ENCODE results near the gene OVCA2.

Gene OVCA2

DNA sequence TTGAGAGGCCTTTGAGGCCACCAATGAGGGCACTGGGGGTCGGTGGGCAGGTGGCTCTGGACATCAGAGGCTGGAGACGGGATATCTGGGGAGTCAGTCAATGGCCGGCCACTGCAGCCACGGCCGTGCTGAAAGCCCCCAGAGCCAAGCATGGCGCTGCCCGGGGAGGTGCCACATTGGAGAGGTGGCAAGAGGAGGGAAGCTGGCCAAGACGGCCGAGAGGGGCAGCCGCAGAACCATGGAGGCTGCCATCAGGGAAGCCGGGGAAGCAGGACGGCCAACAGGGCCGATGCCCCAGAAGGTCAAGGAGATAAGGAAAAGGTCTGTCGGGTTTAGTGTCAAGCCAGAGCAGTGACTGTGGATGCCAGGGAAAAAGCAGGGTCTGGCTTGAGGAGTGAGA, 26.5 kb upstream of the OVCA2 start:
- H3K36me3 ChIP-seq (ENCODE audit: insufficient read depth, insufficient read length, low read length), result no peaks in the 10 kb centered on the region
- no peak overlapping the region for H3K4me3 ChIP-seq (ENCODE audit: insufficient read length, low read depth)
- peaks cover 26% of the 10 kb centered on the region for H3K4me1 ChIP-seq (ENCODE audit: insufficient read depth, insufficient read length)
- H3K27me3 ChIP-seq (ENCODE audit: insufficient read depth, insufficient read length), result peaks cover 12% of the 10 kb centered on the region
- peaks cover 9% of the 10 kb centered on the region for H3K9me3 ChIP-seq (ENCODE audit: insufficient read depth, low read length)
- no peak for TF ChIP-seq ZNF274 (IDR thresholded peaks at IDR 0.05; ENCODE audit: low read depth, low read length)
- no peak for TF ChIP-seq YY1 (IDR thresholded peaks at IDR 0.05; ENCODE audit: insufficient read depth, insufficient read length)
- no peak for TF ChIP-seq SUZ12 (IDR thresholded peaks at IDR 0.05; ENCODE audit: extremely low read depth, insufficient read depth, insufficient read length)
- no peak for DNase-seq (ENCODE audit: low read depth, low spot score)
- no peak overlapping the region for H3K9ac ChIP-seq (ENCODE audit: insufficient read length, low read depth)

DNA sequence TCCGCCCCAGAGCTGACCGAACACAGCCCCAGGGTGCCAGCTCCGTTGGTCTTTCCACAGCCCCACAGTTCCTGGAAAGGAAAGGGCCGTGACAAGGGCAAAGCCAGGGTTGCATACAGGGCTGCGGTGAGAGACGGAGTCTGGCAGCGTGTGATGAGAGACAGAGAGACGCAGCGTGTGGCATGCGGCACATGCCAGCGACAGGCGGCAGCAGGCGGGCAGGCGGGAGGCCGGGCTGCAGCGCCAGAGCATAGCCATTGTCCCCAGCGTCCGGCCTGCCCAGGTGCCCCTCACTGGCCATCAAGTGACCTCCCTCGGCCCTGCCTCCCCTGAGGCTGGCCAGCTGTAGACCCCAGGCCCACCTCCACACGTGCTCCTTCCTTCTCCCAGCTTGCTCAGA, 25.3 kb upstream of the OVCA2 start:
- Histone ChIP-seq H3K9me3 (ENCODE audit: insufficient read depth, low read length) (peaks cover 9% of the 10 kb centered on the region), H3K4me3 (ENCODE audit: insufficient read length, low read depth) (no peak overlapping the region), H3K9ac (ENCODE audit: insufficient read length, low read depth) (peak overlapping the region; percentile 27), H3K36me3 (ENCODE audit: insufficient read depth, insufficient read length, low read length) (no peaks in the 10 kb centered on the region), H3K27me3 (ENCODE audit: insufficient read depth, insufficient read length) (peaks cover 12% of the 10 kb centered on the region), H3K4me1 (ENCODE audit: insufficient read depth, insufficient read length) (peaks cover 29% of the 10 kb centered on the region)
- DNase-seq (ENCODE audit: low read depth, low spot score), result no peak
- TF ChIP-seq YY1 (IDR thresholded peaks at IDR 0.05; ENCODE audit: insufficient read depth, insufficient read length), result no peak
- TF ChIP-seq ZNF274 (IDR thresholded peaks at IDR 0.05; ENCODE audit: low read depth, low read length), result no peak
- no peak for TF ChIP-seq SUZ12 (IDR thresholded peaks at IDR 0.05; ENCODE audit: extremely low read depth, insufficient read depth, insufficient read length)

DNA sequence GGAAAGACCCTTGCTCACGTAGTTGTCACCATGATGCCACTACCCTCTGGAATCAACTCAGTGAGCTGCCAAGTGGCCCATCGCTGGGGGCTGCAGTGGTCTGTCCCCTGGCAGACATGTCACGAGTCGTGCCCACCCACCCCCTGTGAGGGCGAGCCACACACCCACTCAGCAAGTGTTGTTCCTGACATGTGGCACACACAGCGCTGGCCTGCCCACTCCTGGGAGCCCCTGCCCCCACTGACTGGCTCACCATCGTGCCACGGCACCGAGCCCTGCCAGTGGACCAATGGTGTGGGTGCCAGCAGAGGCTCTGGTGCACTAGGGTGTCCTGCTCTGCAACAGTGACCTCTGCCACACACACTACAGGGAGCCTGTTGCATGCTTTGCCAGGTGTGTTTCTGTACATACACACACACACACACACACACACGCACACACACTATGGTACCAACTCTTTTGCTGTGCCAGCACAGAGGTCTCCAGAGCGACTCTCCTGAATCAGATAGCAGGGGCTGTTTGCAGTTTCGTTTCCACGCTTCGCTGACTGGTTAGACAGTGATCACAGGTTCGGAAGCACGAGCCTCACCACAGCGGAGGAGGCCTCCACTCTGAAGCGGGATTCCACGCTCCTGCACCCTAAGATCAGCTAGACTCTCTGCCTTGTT, 24.4 kb upstream of the OVCA2 start:
- H3K4me1 ChIP-seq (ENCODE audit: insufficient read depth, insufficient read length), result peaks cover 26% of the 10 kb centered on the region
- H3K36me3 ChIP-seq (ENCODE audit: insufficient read depth, insufficient read length, low read length), result no peaks in the 10 kb centered on the region
- H3K9ac ChIP-seq (ENCODE audit: insufficient read length, low read depth), result no peak overlapping the region
- no peak for TF ChIP-seq ZNF274 (IDR thresholded peaks at IDR 0.05; ENCODE audit: low read depth, low read length)
- no peak for TF ChIP-seq YY1 (IDR thresholded peaks at IDR 0.05; ENCODE audit: insufficient read depth, insufficient read length)
- TF ChIP-seq SUZ12 (IDR thresholded peaks at IDR 0.05; ENCODE audit: extremely low read depth, insufficient read depth, insufficient read length), result no peak
- H3K9me3 ChIP-seq (ENCODE audit: insufficient read depth, low read length), result peaks cover 9% of the 10 kb centered on the region
- H3K27me3 ChIP-seq (ENCODE audit: insufficient read depth, insufficient read length), result peaks cover 12% of the 10 kb centered on the region
- H3K4me3 ChIP-seq (ENCODE audit: insufficient read length, low read depth), result no peak overlapping the region
- DNase-seq (ENCODE audit: low read depth, low spot score), result no peak

DNA sequence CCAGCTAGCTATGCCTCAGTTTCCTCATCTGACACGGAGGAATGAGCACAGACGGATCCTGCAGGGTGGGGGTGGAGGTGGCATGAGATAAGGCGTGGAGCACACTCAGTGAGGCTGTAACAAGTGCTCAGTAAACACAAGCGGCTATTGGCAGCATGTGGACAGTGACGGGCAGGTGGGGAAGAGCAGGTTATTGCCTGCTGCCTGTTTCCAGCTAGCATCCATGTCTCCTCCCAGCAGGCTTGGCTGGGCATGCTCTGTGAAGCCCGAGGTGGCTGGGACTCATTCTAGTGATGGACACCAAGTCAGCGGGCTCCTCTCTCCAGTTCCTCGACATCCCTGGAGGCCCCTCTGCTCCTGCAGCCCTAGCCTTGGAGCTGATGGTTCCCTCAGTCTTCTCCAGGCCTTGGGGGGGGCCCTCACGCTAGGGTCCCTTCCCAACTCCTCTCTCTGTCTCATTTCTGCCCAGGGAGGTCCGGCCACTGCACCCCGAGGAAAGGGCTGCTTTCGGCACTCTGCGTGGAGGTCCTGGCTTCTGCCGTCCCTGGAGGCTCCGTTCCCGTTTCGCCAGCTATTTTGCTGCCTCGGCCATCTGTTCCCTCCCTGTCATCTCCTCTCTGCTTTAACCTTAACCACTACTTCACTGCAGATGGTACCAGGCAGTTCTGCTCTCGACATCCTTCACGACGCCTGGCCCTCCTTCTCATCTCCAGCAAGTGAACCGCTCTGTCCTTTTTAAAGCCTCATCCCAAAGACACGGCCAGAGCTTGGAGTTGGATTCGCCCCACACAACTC, 22.9 kb upstream of the OVCA2 start:
- Histone ChIP-seq H3K4me3 (ENCODE audit: insufficient read length, low read depth) (no peak overlapping the region), H3K9me3 (ENCODE audit: insufficient read depth, low read length) (peaks cover 4% of the 10 kb centered on the region), H3K9ac (ENCODE audit: insufficient read length, low read depth) (peak overlapping the region; percentile 43), H3K4me1 (ENCODE audit: insufficient read depth, insufficient read length) (peaks cover 28% of the 10 kb centered on the region), H3K27me3 (ENCODE audit: insufficient read depth, insufficient read length) (peaks cover 20% of the 10 kb centered on the region), H3K36me3 (ENCODE audit: insufficient read depth, insufficient read length, low read length) (no peaks in the 10 kb centered on the region)
- TF ChIP-seq SUZ12 (IDR thresholded peaks at IDR 0.05; ENCODE audit: extremely low read depth, insufficient read depth, insufficient read length) (no peak), YY1 (IDR thresholded peaks at IDR 0.05; ENCODE audit: insufficient read depth, insufficient read length) (no peak), ZNF274 (IDR thresholded peaks at IDR 0.05; ENCODE audit: low read depth, low read length) (no peak)
- no peak for DNase-seq (ENCODE audit: low read depth, low spot score)

DNA sequence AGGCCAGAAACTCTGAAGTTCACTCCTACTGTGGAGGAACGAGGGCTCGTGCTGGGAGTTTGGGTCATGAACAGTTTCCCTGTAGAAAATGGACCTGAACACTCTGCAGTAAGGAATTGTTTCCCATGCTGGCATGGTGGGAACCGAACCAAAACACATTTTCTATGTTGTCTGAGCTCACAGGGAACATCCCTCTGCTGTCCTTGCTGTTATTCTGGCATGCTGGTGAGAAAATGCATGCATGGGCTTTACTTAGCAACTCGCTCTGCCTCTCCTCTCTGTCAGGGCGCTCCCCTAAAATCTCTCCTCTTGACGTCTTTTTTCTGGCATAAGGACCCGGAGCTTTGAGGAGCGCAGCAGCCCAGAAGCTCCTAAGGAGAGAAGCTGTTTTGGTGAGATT, 22.1 kb upstream of the OVCA2 start:
- H3K9me3 ChIP-seq (ENCODE audit: insufficient read depth, low read length), result no peaks in the 10 kb centered on the region
- no peak overlapping the region for H3K4me3 ChIP-seq (ENCODE audit: insufficient read length, low read depth)
- peaks cover 31% of the 10 kb centered on the region for H3K4me1 ChIP-seq (ENCODE audit: insufficient read depth, insufficient read length)
- no peak for TF ChIP-seq YY1 (IDR thresholded peaks at IDR 0.05; ENCODE audit: insufficient read depth, insufficient read length)
- TF ChIP-seq ZNF274 (IDR thresholded peaks at IDR 0.05; ENCODE audit: low read depth, low read length), result no peak
- no peak for TF ChIP-seq SUZ12 (IDR thresholded peaks at IDR 0.05; ENCODE audit: extremely low read depth, insufficient read depth, insufficient read length)
- H3K36me3 ChIP-seq (ENCODE audit: insufficient read depth, insufficient read length, low read length), result no peaks in the 10 kb centered on the region
- peaks cover 28% of the 10 kb centered on the region for H3K27me3 ChIP-seq (ENCODE audit: insufficient read depth, insufficient read length)
- H3K9ac ChIP-seq (ENCODE audit: insufficient read length, low read depth), result no peak overlapping the region
- DNase-seq (ENCODE audit: low read depth, low spot score), result no peak

DNA sequence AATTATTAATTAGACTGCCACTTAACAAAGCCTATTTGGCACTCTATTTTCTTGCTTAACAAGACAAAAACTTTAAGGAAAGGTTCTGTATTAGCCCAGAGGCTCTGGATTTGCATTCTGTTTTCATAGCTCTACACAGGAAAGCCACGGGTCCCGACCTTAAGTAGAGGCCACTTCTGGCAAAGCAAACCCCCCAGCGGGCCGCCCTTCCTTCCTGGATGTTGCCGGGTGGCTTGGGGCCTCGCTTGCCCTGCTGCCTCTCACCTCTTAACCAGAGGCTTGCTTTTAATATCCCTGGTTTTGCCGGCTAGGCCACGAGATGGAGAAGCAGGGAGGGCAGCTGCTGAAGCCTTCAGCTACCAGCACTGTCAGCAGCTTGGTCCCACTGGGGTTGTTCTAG, 21.1 kb upstream of the OVCA2 start:
- H3K4me3 ChIP-seq (ENCODE audit: insufficient read length, low read depth), result no peak overlapping the region
- no peak for DNase-seq (ENCODE audit: low read depth, low spot score)
- no peak for TF ChIP-seq SUZ12 (IDR thresholded peaks at IDR 0.05; ENCODE audit: extremely low read depth, insufficient read depth, insufficient read length)
- TF ChIP-seq ZNF274 (IDR thresholded peaks at IDR 0.05; ENCODE audit: low read depth, low read length), result no peak
- TF ChIP-seq YY1 (IDR thresholded peaks at IDR 0.05; ENCODE audit: insufficient read depth, insufficient read length), result no peak
- H3K36me3 ChIP-seq (ENCODE audit: insufficient read depth, insufficient read length, low read length), result no peaks in the 10 kb centered on the region
- H3K4me1 ChIP-seq (ENCODE audit: insufficient read depth, insufficient read length), result peaks cover 28% of the 10 kb centered on the region
- peaks cover 37% of the 10 kb centered on the region for H3K27me3 ChIP-seq (ENCODE audit: insufficient read depth, insufficient read length)
- H3K9ac ChIP-seq (ENCODE audit: insufficient read length, low read depth), result peak overlapping the region; percentile 36
- H3K9me3 ChIP-seq (ENCODE audit: insufficient read depth, low read length), result no peaks in the 10 kb centered on the region

DNA sequence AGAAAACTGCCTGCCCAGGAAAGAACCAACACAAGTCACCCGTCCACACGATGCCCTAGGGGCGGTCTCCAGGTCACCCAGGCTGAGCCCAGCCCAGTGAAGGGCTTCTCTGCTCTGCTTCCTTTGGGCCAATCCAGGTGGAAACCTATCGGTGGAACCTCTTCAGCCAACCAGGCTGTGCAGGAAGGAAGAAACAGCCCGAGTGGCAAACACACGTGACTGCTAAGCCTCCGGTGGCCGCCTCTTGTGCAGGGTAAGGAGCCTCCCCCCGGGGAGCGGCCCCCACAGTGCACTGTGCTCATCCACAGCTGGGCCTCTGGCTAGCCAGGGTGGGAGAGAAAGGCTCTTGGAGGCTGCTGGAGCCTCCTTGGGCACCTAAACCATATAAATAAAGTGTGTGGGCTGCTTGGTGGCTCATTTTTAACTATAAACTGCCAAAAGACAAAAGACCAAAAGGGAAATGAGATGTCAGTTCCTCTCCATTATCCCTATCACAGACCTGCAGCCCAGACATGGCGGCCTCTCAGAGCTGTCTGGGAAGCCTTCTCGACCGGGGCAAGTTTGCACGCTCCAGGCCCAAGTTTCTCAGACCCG, 19.1 kb upstream of the OVCA2 start:
- peaks cover 20% of the 10 kb centered on the region for H3K4me1 ChIP-seq (ENCODE audit: insufficient read depth, insufficient read length)
- peaks cover 57% of the 10 kb centered on the region for H3K27me3 ChIP-seq (ENCODE audit: insufficient read depth, insufficient read length)
- no peak overlapping the region for H3K4me3 ChIP-seq (ENCODE audit: insufficient read length, low read depth)
- H3K9me3 ChIP-seq (ENCODE audit: insufficient read depth, low read length), result no peaks in the 10 kb centered on the region
- H3K36me3 ChIP-seq (ENCODE audit: insufficient read depth, insufficient read length, low read length), result no peaks in the 10 kb centered on the region
- no peak for DNase-seq (ENCODE audit: low read depth, low spot score)
- H3K9ac ChIP-seq (ENCODE audit: insufficient read length, low read depth), result peak overlapping the region; percentile 8
- TF ChIP-seq SUZ12 (IDR thresholded peaks at IDR 0.05; ENCODE audit: extremely low read depth, insufficient read depth, insufficient read length) (no peak), YY1 (IDR thresholded peaks at IDR 0.05; ENCODE audit: insufficient read depth, insufficient read length) (no peak), ZNF274 (IDR thresholded peaks at IDR 0.05; ENCODE audit: low read depth, low read length) (no peak)

Measured in NT2/D1 (cell line).